ENCODE results near the gene GATB.

The GATB gene

DNA sequence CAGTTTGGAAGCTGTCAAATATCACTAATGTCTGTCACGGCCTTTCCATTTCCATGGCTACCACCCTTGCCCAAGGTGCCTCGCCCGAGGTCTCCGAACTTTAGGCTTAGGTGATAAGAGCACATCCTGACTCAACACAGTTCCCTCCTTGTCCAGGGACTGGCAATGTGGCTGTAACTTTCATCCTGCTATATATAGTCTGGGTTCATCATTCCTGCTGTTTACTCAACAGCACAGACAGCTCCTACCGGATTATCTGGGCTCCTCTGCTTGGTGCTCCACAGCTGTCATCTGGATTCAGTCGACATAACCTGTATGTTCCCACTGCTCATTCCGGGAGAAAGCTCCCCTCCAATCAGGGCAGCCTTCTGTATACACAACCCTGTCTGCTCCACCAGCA is 51.2 kb downstream of the GATB start (continued):
- no peak for TF ChIP-seq ZNF221 (tag by site-specific recombination; IDR thresholded peaks at IDR 0.05; ENCODE audit: borderline replicate concordance)
- TF ChIP-seq ZNF501 (tag by site-specific recombination; IDR thresholded peaks at IDR 0.05): no peak
- TF ChIP-seq, protein P1, sequence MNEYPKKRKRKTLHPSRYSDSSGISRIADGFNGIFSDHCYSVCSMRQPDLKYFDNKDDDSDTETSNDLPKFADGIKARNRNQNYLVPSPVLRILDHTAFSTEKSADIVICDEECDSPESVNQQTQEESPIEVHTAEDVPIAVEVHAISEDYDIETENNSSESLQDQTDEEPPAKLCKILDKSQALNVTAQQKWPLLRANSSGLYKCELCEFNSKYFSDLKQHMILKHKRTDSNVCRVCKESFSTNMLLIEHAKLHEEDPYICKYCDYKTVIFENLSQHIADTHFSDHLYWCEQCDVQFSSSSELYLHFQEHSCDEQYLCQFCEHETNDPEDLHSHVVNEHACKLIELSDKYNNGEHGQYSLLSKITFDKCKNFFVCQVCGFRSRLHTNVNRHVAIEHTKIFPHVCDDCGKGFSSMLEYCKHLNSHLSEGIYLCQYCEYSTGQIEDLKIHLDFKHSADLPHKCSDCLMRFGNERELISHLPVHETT (tag by site-specific recombination; IDR thresholded peaks at IDR 0.05): no peak
- TF ChIP-seq ZNF843 (tag by site-specific recombination; IDR thresholded peaks at IDR 0.05): no peak
- TF ChIP-seq, protein P2, sequence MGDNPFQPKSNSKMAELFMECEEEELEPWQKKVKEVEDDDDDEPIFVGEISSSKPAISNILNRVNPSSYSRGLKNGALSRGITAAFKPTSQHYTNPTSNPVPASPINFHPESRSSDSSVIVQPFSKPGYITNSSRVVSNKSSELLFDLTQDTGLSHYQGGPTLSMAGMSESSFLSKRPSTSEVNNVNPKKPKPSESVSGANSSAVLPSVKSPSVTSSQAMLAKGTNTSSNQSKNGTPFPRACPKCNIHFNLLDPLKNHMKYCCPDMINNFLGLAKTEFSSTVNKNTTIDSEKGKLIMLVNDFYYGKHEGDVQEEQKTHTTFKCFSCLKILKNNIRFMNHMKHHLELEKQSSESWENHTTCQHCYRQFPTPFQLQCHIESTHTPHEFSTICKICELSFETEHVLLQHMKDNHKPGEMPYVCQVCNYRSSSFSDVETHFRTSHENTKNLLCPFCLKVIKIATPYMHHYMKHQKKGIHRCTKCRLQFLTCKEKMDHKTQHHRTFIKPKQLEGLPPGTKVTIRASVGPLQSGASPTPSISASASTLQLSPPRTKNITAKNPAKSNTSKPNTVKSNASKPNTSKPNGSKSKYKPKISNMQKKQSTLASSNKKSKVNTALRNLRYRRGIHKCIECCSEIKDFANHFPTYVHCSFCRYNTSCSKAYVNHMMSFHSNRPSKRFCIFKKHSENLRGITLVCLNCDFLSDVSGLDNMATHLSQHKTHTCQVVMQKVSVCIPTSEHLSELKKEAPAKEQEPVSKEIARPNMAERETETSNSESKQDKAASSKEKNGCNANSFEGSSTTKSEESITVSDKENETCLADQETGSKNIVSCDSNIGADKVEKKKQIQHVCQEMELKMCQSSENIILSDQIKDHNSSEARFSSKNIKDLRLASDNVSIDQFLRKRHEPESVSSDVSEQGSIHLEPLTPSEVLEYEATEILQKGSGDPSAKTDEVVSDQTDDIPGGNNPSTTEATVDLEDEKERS (tag by site-specific recombination; IDR thresholded peaks at IDR 0.05): no peak

DNA sequence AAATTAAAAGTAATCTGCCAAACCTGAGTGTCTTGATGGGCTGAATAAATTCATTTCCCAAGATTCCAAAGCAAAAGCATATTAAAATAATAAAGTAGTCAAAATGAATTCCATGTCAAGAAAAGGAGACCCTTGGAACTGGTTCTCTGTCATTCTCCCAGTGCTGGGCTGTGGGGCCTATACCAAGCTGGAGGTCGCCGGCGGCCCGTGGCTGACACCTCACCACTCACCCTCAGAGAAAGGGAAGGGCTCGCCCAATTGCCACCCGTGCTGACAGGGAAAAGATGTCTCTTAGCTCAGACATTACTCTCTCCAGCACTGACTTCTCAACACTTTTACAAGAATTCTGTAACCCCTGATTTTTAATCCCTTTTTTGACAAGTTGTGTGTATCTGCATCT is 51.7 kb downstream of the GATB start:
- ChIA-PET CTCF (no interaction called here), POLR2A (no interaction called here)
- Histone ChIP-seq H3K9me3 (ENCODE audit: control insufficient read depth, insufficient read depth, low read depth, low read length) (no peaks in the 10 kb centered on the region), H3K4me1 (ENCODE audit: control insufficient read depth, insufficient read depth, low read length) (no peaks in the 10 kb centered on the region), H3K36me3 (ENCODE audit: control insufficient read depth in 2 of 2, insufficient read depth in 1 of 2, low read length in 2 of 2) (peaks cover 0 to 8% of the 10 kb centered on the region in 2 experiments; a peak in 1 of 3 replicates), H3K4me3 (ENCODE audit: low read depth, low read length) (no peak overlapping the region), H3K27ac (ENCODE audit: extremely low read depth, low read depth, low read length) (no peak overlapping the region)
- TF ChIP-seq ZNF701 (tag by site-specific recombination; IDR thresholded peaks at IDR 0.05): no peak
- TF ChIP-seq, protein P3, sequence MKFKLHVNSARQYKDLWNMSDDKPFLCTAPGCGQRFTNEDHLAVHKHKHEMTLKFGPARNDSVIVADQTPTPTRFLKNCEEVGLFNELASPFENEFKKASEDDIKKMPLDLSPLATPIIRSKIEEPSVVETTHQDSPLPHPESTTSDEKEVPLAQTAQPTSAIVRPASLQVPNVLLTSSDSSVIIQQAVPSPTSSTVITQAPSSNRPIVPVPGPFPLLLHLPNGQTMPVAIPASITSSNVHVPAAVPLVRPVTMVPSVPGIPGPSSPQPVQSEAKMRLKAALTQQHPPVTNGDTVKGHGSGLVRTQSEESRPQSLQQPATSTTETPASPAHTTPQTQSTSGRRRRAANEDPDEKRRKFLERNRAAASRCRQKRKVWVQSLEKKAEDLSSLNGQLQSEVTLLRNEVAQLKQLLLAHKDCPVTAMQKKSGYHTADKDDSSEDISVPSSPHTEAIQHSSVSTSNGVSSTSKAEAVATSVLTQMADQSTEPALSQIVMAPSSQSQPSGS (tag by site-specific recombination; IDR thresholded peaks at IDR 0.05; ENCODE audit: low read depth): no peak
- TF ChIP-seq ZNF350 (tag by site-specific recombination; IDR thresholded peaks at IDR 0.05): no peak
- TF ChIP-seq SP3 (tag by site-specific recombination; IDR thresholded peaks at IDR 0.05): no peak
- TF ChIP-seq, protein P4, sequence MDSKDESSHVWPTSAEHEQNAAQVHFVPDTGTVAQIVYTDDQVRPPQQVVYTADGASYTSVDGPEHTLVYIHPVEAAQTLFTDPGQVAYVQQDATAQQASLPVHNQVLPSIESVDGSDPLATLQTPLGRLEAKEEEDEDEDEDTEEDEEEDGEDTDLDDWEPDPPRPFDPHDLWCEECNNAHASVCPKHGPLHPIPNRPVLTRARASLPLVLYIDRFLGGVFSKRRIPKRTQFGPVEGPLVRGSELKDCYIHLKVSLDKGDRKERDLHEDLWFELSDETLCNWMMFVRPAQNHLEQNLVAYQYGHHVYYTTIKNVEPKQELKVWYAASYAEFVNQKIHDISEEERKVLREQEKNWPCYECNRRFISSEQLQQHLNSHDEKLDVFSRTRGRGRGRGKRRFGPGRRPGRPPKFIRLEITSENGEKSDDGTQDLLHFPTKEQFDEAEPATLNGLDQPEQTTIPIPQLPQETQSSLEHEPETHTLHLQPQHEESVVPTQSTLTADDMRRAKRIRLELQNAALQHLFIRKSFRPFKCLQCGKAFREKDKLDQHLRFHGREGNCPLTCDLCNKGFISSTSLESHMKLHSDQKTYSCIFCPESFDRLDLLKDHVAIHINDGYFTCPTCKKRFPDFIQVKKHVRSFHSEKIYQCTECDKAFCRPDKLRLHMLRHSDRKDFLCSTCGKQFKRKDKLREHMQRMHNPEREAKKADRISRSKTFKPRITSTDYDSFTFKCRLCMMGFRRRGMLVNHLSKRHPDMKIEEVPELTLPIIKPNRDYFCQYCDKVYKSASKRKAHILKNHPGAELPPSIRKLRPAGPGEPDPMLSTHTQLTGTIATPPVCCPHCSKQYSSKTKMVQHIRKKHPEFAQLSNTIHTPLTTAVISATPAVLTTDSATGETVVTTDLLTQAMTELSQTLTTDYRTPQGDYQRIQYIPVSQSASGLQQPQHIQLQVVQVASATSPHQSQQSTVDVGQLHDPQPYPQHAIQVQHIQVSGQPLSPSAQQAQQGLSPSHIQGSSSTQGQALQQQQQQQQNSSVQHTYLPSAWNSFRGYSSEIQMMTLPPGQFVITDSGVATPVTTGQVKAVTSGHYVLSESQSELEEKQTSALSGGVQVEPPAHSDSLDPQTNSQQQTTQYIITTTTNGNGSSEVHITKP (tag by site-specific recombination; IDR thresholded peaks at IDR 0.05): no peak
- TF ChIP-seq EGR2 (tag by site-specific recombination; IDR thresholded peaks at IDR 0.05; ENCODE audit: low read depth): no peak
- TF ChIP-seq TCF7L2 (IDR thresholded peaks at IDR 0.05; ENCODE audit: borderline replicate concordance, low read depth, low read length): no peak
- TF ChIP-seq, protein P5, sequence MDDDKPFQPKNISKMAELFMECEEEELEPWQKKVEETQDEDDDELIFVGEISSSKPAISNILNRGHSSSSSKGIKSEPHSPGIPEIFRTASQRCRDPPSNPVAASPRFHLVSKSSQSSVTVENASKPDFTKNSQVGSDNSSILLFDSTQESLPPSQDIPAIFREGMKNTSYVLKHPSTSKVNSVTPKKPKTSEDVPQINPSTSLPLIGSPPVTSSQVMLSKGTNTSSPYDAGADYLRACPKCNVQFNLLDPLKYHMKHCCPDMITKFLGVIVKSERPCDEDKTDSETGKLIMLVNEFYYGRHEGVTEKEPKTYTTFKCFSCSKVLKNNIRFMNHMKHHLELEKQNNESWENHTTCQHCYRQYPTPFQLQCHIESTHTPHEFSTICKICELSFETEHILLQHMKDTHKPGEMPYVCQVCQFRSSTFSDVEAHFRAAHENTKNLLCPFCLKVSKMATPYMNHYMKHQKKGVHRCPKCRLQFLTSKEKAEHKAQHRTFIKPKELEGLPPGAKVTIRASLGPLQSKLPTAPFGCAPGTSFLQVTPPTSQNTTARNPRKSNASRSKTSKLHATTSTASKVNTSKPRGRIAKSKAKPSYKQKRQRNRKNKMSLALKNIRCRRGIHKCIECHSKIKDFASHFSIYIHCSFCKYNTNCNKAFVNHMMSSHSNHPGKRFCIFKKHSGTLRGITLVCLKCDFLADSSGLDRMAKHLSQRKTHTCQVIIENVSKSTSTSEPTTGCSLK (tag by site-specific recombination; IDR thresholded peaks at IDR 0.05): no peak
- TF ChIP-seq, protein P6, sequence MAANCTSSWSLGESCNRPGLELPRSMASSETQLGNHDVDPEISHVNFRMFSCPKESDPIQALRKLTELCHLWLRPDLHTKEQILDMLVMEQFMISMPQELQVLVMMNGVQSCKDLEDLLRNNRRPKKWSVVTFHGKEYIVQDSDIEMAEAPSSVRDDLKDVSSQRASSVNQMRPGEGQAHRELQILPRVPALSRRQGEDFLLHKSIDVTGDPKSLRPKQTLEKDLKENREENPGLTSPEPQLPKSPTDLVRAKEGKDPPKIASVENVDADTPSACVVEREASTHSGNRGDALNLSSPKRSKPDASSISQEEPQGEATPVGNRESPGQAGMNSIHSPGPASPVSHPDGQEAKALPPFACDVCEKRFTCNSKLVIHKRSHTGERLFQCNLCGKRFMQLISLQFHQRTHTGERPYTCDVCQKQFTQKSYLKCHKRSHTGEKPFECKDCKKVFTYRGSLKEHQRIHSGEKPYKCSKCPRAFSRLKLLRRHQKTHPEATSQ (tag by site-specific recombination; IDR thresholded peaks at IDR 0.05): no peak
- no peak for TF ChIP-seq ZNF202 (tag by site-specific recombination; IDR thresholded peaks at IDR 0.05; ENCODE audit: borderline replicate concordance)
- no peak for TF ChIP-seq ZBTB7A (tag by site-specific recombination; IDR thresholded peaks at IDR 0.05; ENCODE audit: low read depth)
- no peak for TF ChIP-seq ZNF404 (tag by site-specific recombination; IDR thresholded peaks at IDR 0.05)
- TF ChIP-seq ZNF629 (tag by site-specific recombination; IDR thresholded peaks at IDR 0.05): no peak
- TF ChIP-seq, protein P7, sequence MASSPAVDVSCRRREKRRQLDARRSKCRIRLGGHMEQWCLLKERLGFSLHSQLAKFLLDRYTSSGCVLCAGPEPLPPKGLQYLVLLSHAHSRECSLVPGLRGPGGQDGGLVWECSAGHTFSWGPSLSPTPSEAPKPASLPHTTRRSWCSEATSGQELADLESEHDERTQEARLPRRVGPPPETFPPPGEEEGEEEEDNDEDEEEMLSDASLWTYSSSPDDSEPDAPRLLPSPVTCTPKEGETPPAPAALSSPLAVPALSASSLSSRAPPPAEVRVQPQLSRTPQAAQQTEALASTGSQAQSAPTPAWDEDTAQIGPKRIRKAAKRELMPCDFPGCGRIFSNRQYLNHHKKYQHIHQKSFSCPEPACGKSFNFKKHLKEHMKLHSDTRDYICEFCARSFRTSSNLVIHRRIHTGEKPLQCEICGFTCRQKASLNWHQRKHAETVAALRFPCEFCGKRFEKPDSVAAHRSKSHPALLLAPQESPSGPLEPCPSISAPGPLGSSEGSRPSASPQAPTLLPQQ (tag by site-specific recombination; IDR thresholded peaks at IDR 0.05): no peak
- no peak for TF ChIP-seq ZNF223 (tag by site-specific recombination; IDR thresholded peaks at IDR 0.05)

Data from HEK293 (cell line).